GM18505 (cell line): ENCODE data around the gene BOC.

Source experiments
- ATAC-seq: cut with Tn5 transposase; IDR thresholded peaks from one replicate; pipeline ENCODE4 v1.9.1; 2021; ENCODE audit not compliant: unreplicated experiment
- POLR2A ChIP-seq: IDR thresholded peaks from 4 replicates; pipeline ENCODE4 v1.6.1; 2011; ENCODE audit warnings: borderline replicate concordance; ENCODE audit not compliant: insufficient read depth, insufficient read length; ENCODE audit errors: extremely low read depth

Gene BOC

GRCh38 chr3:113255100-113255853 is 43.9 kb downstream of the BOC start:
- ATAC-seq: no peak
- TF ChIP-seq POLR2A: no peak

- no peak for ATAC-seq
- no peak for TF ChIP-seq POLR2A
These were observed 44.7 kb downstream of the BOC start for GRCh38 chr3:113255854-113256615.

- TF ChIP-seq POLR2A: no peak
- no peak for ATAC-seq
These were observed 47.0 kb downstream of the BOC start for GRCh38 chr3:113258361-113258760.

- TF ChIP-seq POLR2A: no peak
- no peak for ATAC-seq
These were observed 47.8 kb downstream of the BOC start for GRCh38 chr3:113259196-113259595.

- no peak for ATAC-seq
- no peak for TF ChIP-seq POLR2A
These were observed 49.8 kb downstream of the BOC start for GRCh38 chr3:113261063-113261625.

GRCh38 chr3:113261626-113262303 is 50.4 kb downstream of the BOC start:
- no peak for ATAC-seq
- no peak for TF ChIP-seq POLR2A

GRCh38 chr3:113262304-113262665 is 50.9 kb downstream of the BOC start:
- no peak for ATAC-seq
- no peak for TF ChIP-seq POLR2A

GRCh38 chr3:113263020-113263419 is 51.7 kb downstream of the BOC start:
- TF ChIP-seq POLR2A: no peak

GRCh38 chr3:113263778-113264177 is 52.4 kb downstream of the BOC start:
- TF ChIP-seq POLR2A: no peak
- no peak for ATAC-seq

More at GRCh38 chr3:113263020-113263419, 51.7 kb downstream of the BOC start:
- ATAC-seq: no peak

- no peak for ATAC-seq
- no peak for TF ChIP-seq POLR2A
These were observed 53.1 kb downstream of the BOC start for GRCh38 chr3:113264283-113265131.

- ATAC-seq: no peak
- TF ChIP-seq POLR2A: no peak
These were observed 53.9 kb downstream of the BOC start for GRCh38 chr3:113265231-113265630.

GRCh38 chr3:113266738-113267137 is 55.4 kb downstream of the BOC start:
- no peak for TF ChIP-seq POLR2A
- no peak for ATAC-seq
